Ascending aorta (tissue), 2 donors: ENCODE data around the gene CCDC177. TPM values are rescaled to one million over a fixed set of nuclear protein-coding genes. Genes with fewer than 3 reads are reported as not detected.

Experiments
- DNase-seq, 2 donors: peaks; one replicate each; pipeline ENCODE4 v3.0.0-alpha.2; 2019; ENCODE audit warnings: low spot score in 2 of 2
- H3K27ac ChIP-seq, 2 donors: fragments of 200-600 bp; sonication (generic); one replicate each; pipeline ENCODE4 v1.5.1; 2016 to 2017; ENCODE audit warnings: mild to moderate bottlenecking in 1 of 2
- H3K27me3 ChIP-seq: fragments of 200-600 bp; sonication (generic); one replicate; pipeline ENCODE4 v1.5.1; 2017
- H3K36me3 ChIP-seq, 2 donors: fragments of 200-600 bp; sonication (generic); one replicate each; pipeline ENCODE4 v1.5.1; 2016
- H3K4me1 ChIP-seq, 2 donors: fragments of 200-600 bp; sonication (generic); one replicate each; pipeline ENCODE4 v1.5.1; 2016 to 2017; ENCODE audit warnings: mild to moderate bottlenecking in 1 of 2
- H3K4me3 ChIP-seq, 2 donors: fragments of 200-600 bp; sonication (generic); one replicate each; pipeline ENCODE4 v1.5.1; 2016 to 2017; ENCODE audit warnings: mild to moderate bottlenecking in 1 of 2
- H3K9me3 ChIP-seq, 2 donors: fragments of 200-600 bp; sonication (generic); one replicate each; pipeline ENCODE4 v1.5.1; 2016
- intact Hi-C: fragments of 100-400 bp; cut with DNase I; formaldehyde crosslinking; loops from one replicate; pipeline ENCODE4 v1.15.1; 2023
- total RNA-seq: library from RNA; depleted of rRNA; stranded (reverse); fragments of >200 nt; gene quantifications from one replicate; pipeline ENCODE4 v1.1.0, GENCODE V29; 2016
- TF ChIP-seq, protein P1 (sequence below), 3 experiments: fragments of 200-600 bp in 2 of 3; fragments of 450-650 bp in 1 of 3; sonication (generic) in 2 of 3; IDR thresholded peaks; one replicate each; pipeline ENCODE4 v1.5.1; 2016 to 2019; ENCODE audit warnings: antibody characterized with exemption in 3 of 3, mild to moderate bottlenecking in 1 of 3, moderate library complexity in 1 of 3

The CCDC177 gene
- total RNA-seq, 1 donor from 2014 or later: not detected

DNA sequence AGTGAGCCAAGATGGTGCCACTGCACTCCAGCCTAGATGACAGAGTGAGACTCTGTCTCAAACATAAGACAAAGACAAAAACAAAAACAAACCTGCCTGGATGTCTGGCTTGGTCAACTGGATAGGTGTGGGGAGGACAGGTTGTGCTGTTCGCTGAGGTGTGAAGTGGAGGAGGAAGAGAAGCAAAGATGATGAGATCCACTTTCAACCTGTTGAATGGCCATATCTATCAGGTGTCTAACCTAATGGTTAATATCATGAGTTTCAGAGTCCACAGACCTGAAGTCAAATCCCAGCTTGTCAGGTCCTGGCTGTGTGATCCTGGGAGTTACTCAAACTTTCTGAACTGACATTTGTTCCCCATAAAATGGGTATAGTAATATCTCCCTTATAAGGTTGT is 9.7 kb upstream of the CCDC177 start:
- no peaks in the 10 kb centered on the region for H3K4me1 ChIP-seq
- intact Hi-C loops: no loop called here
- H3K27me3 ChIP-seq: no peaks in the 10 kb centered on the region
- DNase-seq: no peak
- no peak overlapping the region for H3K27ac ChIP-seq
- no peaks in the 10 kb centered on the region for H3K9me3 ChIP-seq
- H3K36me3 ChIP-seq: no peaks in the 10 kb centered on the region
- H3K4me3 ChIP-seq: no peak overlapping the region
- TF ChIP-seq, protein P1, sequence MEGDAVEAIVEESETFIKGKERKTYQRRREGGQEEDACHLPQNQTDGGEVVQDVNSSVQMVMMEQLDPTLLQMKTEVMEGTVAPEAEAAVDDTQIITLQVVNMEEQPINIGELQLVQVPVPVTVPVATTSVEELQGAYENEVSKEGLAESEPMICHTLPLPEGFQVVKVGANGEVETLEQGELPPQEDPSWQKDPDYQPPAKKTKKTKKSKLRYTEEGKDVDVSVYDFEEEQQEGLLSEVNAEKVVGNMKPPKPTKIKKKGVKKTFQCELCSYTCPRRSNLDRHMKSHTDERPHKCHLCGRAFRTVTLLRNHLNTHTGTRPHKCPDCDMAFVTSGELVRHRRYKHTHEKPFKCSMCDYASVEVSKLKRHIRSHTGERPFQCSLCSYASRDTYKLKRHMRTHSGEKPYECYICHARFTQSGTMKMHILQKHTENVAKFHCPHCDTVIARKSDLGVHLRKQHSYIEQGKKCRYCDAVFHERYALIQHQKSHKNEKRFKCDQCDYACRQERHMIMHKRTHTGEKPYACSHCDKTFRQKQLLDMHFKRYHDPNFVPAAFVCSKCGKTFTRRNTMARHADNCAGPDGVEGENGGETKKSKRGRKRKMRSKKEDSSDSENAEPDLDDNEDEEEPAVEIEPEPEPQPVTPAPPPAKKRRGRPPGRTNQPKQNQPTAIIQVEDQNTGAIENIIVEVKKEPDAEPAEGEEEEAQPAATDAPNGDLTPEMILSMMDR (IDR thresholded peaks at IDR 0.05): no peak

DNA sequence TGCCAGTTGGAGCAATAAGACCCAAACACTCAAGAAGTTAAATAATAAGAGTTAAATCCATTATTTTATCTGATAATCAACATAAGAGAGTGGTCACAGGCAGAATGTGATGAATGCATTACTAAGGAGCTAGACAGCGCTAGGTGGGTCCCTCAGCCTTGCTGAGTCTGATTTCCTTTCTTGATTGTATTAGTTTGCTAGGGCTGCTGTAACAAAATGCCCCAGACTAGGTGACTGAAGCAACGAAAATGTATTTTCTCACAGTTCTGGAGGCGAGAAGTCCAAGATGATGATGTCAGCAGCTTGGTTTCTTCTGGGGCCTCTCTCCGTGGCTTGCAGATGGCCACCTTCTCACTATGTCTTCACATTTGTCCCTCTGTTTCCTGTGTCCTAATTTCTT is 8.2 kb upstream of the CCDC177 start:
- H3K4me3 ChIP-seq: no peak overlapping the region
- intact Hi-C loops: no loop called here
- TF ChIP-seq, protein P1 (IDR thresholded peaks at IDR 0.05): no peak
- no peaks in the 10 kb centered on the region for H3K4me1 ChIP-seq
- DNase-seq: no peak
- H3K27ac ChIP-seq: no peak overlapping the region
- H3K9me3 ChIP-seq: no peaks in the 10 kb centered on the region
- no peaks in the 10 kb centered on the region for H3K27me3 ChIP-seq
- no peaks in the 10 kb centered on the region for H3K36me3 ChIP-seq

DNA sequence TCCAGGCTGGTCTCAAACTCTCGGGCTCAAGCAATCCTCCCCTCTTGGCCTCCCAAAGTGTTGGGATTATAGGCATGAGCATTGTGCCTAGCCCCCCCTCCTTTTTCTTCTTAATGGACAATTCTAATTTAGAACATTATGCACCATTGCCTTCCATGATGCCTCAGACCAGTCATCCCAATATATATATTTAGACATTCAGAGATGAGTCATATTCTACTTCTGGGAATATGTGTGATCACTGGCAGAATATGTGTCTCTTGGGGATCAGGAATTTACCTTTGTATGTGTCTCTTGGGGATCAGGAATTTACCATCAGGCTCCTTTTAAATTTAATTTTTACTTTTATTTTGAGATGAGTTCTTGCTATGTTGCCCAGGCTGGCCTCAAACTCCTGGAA is 7.5 kb upstream of the CCDC177 start:
- H3K9me3 ChIP-seq: no peaks in the 10 kb centered on the region
- no peak for DNase-seq
- TF ChIP-seq, protein P1 (IDR thresholded peaks at IDR 0.05): no peak
- no peaks in the 10 kb centered on the region for H3K36me3 ChIP-seq
- intact Hi-C loops: no loop called here
- H3K27ac ChIP-seq: no peak overlapping the region
- no peaks in the 10 kb centered on the region for H3K27me3 ChIP-seq
- no peaks in the 10 kb centered on the region for H3K4me1 ChIP-seq
- H3K4me3 ChIP-seq: no peak overlapping the region

DNA sequence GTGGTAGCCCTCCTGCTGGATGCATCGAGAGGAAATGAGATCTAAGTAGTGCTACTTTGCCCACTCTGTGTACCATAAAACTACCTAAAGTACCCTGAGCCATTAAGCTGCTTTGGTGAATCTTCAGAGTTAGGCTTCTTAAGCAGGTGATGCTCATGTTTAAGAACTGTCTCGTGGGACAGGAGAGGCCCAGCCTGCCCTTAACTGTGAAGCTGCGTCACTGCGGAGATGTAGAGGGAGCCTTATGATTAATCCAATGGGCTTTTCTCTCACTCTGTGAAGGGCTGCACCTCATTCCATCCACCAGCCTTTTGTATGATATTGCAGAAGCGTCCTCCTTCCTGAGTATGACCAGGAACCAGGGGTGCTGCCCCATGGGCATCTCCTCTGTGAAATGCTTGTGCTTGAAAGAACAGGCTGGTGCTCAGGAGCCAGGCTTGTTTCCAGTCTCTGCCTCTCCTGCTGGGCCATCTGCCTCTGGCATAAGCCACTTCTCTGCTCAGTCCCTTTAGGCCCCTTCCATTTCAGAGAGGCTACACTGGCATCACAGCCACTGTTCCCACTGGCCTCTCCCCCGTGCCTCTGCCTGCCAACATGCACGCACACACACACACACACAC is 6.8 kb upstream of the CCDC177 start:
- DNase-seq: no peak
- H3K9me3 ChIP-seq: no peaks in the 10 kb centered on the region
- no peaks in the 10 kb centered on the region for H3K36me3 ChIP-seq
- H3K4me3 ChIP-seq: no peak overlapping the region
- H3K27ac ChIP-seq: no peak overlapping the region
- no peaks in the 10 kb centered on the region for H3K4me1 ChIP-seq
- TF ChIP-seq, protein P1 (IDR thresholded peaks at IDR 0.05): no peak
- no peaks in the 10 kb centered on the region for H3K27me3 ChIP-seq
- intact Hi-C loops: no loop called here

DNA sequence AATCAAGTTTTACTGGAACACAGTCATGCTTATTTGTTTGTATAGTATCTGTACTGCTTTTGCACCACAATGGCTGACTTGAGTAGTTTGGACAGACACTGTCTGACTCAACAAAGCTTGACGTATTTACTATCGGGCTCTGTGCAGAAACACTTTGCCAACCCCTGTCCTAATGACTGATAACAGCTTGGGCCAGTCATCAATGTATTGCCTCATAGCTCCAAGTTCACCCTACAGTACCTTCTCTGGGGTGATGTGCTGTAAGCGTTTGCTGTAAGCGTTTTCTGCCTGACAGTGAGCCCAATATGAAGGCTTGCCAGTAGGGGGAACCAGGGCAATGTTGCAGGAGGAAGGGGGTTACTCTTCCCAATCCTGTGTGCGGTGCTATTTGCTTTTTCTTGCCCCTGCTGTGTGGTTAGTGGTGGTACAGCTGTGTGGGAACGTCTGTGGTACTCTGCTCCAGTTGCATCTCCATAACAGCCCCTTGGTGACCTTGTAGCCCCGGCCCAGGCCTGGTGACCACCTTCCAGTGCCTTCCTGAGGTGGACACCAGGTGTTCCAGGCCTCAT is 5.4 kb upstream of the CCDC177 start:
- intact Hi-C loops: no loop called here
- TF ChIP-seq, protein P1 (IDR thresholded peaks at IDR 0.05): peak in 2 of 3 experiments; percentile 7 to 20

More for the DNA sequence above, 5.4 kb upstream of the CCDC177 start:
- Histone ChIP-seq H3K27ac (no peak overlapping the region), H3K9me3 (no peaks in the 10 kb centered on the region), H3K4me1 (no peaks in the 10 kb centered on the region), H3K27me3 (no peaks in the 10 kb centered on the region), H3K4me3 (no peak overlapping the region), H3K36me3 (no peaks in the 10 kb centered on the region)
- peak in 1 of 2 donors; percentile 71 for DNase-seq
